GM18508 (cell line): ENCODE data around the gene LDLRAD2.
"Not testable (repeated sequence)": the region's sequence is repeated elsewhere in the genome, so short reads cannot be mapped to it uniquely, and the experiment has no call there.

ENCODE experiments used
- ATAC-seq: cut with Tn5 transposase; IDR thresholded peaks from one replicate; pipeline ENCODE4 v1.9.1; 2021; ENCODE audit warnings: moderate number of reproducible peaks; ENCODE audit not compliant: insufficient read depth, unreplicated experiment

Gene LDLRAD2

GRCh38 chr1:21782868-21783678 is 29.0 kb upstream of the LDLRAD2 start, which contains the start of gene USP48:
USP48 (minus strand) TSS chr1:21783149; CDS start chr1:21782957, 192 bp downstream.
- ATAC-seq, result no peak

GRCh38 chr1:21783679-21784603 is 28.1 kb upstream of the LDLRAD2 start:
- no peak for ATAC-seq

GRCh38 chr1:21785764-21786163 is 26.3 kb upstream of the LDLRAD2 start:
- ATAC-seq, result not testable (repeated sequence)

- no peak for ATAC-seq
These were observed 25.4 kb upstream of the LDLRAD2 start for GRCh38 chr1:21786640-21787039.

- no peak for ATAC-seq
These were observed 19.0 kb upstream of the LDLRAD2 start for GRCh38 chr1:21793104-21793503.

- no peak for ATAC-seq
These were observed 17.4 kb upstream of the LDLRAD2 start for GRCh38 chr1:21794656-21795055.

GRCh38 chr1:21795075-21795474 is 17.0 kb upstream of the LDLRAD2 start:
- no peak for ATAC-seq

GRCh38 chr1:21799730-21800129 is 12.3 kb upstream of the LDLRAD2 start:
- ATAC-seq, result no peak

GRCh38 chr1:21801100-21801499 is 11.0 kb upstream of the LDLRAD2 start:
- no peak for ATAC-seq

GRCh38 chr1:21804536-21804935 is 7.5 kb upstream of the LDLRAD2 start:
- ATAC-seq, result no peak

- no peak for ATAC-seq
These were observed 1.5 kb downstream of the LDLRAD2 start for GRCh38 chr1:21813542-21813941.

GRCh38 chr1:21814241-21814918 is 2.3 kb downstream of the LDLRAD2 start:
- ATAC-seq, result no peak

GRCh38 chr1:21814981-21815582 is 3.0 kb downstream of the LDLRAD2 start:
- ATAC-seq, result no peak

GRCh38 chr1:21815724-21816321 is 3.8 kb downstream of the LDLRAD2 start:
- no peak for ATAC-seq

GRCh38 chr1:21816602-21817302 is 4.7 kb downstream of the LDLRAD2 start:
- ATAC-seq, result no peak

GRCh38 chr1:21818656-21819055 is 6.6 kb downstream of the LDLRAD2 start:
- no peak for ATAC-seq

GRCh38 chr1:21820597-21821232 is 8.7 kb downstream of the LDLRAD2 start:
- no peak for ATAC-seq

GRCh38 chr1:21821385-21822019 is 9.4 kb downstream of the LDLRAD2 start:
- ATAC-seq, result no peak
